Pancreas (tissue), 10 donors: ENCODE results near the gene DYNLT1. TPM values are rescaled to one million over a fixed set of nuclear protein-coding genes. Genes with fewer than 3 reads are reported as not detected.

Experiments
- ATAC-seq, 4 donors: fragments of 200-7000 bp; cut with Tn5 transposase; one replicate each; pipeline versions ENCODE4 v1.8.0 to v1.9.1; 2020; ENCODE audit warnings: mild to moderate bottlenecking in 4 of 4, moderate library complexity in 4 of 4
- DNase-seq, 6 donors: peaks; one replicate each; pipeline ENCODE4 v3.0.0-alpha.2; 2020
- FAIRE-seq: peaks from 2 replicates; lab custom pipeline; 2012; peaks lifted over from hg19 to GRCh38; lab: Jason Lieb, UNC
- H3K27ac ChIP-seq, 4 donors: fragments of 200-600 bp; sonication (generic); 1 replicate in 3 of 4; 2 replicates in 1 of 4; pipeline versions ENCODE4 v1.5.0 to v1.8.0; 2020
- H3K27me3 ChIP-seq, 4 donors: fragments of 200-600 bp; one replicate each; pipeline ENCODE4 v1.8.0; 2021
- H3K36me3 ChIP-seq, 3 donors: fragments of 200-600 bp; sonication (generic) in 1 of 3; one replicate each; pipeline versions ENCODE4 v1.5.0 to v1.8.0; 2020 to 2021
- H3K4me1 ChIP-seq, 3 donors: fragments of 200-600 bp; one replicate each; pipeline ENCODE4 v1.8.0; 2021
- H3K4me3 ChIP-seq, 4 donors: fragments of 200-600 bp; sonication (generic) in 2 of 4; one replicate each; pipeline versions ENCODE4 v1.5.0 to v1.8.0; 2020 to 2021
- H3K9me3 ChIP-seq, 4 donors: fragments of 200-600 bp; one replicate each; pipeline ENCODE4 v1.8.0; 2021
- CTCF ChIP-seq, 4 donors: fragments of 200-600 bp; sonication (generic) in 3 of 4; IDR thresholded peaks; one replicate each; pipeline versions ENCODE4 v1.5.0 to v1.8.0; 2021; ENCODE audit warnings: antibody characterized with exemption in 4 of 4
- WGBS, 2 donors: extraction: QIAGEN DNeasy Blood & Tissue Kit; methylation state at CpG; one replicate each; pipeline ENCODE4 v1.1.7; 2013; 5-methylcytosine and 5-hydroxymethylcytosine counted together
- intact Hi-C, 3 donors: fragments of 100-400 bp; cut with DNase I; formaldehyde crosslinking; loops; one replicate each; pipeline versions ENCODE4 v1.11.1 to v1.14.2; 2022
- polyA plus RNA-seq, 2 donors: library from polyadenylated mRNA; stranded (reverse); fragments of 200-250 nt; gene quantifications; one replicate each; pipeline ENCODE4 v1.2.3, GENCODE V29; 2013
- total RNA-seq, 6 donors: library from RNA; stranded (reverse); fragmentation: NEBNext Ultra II Directional in 4 of 6; extraction: Animal tissue kit (Norgen Biotek cat#: 25700) in 4 of 6; gene quantifications; one replicate each; pipeline versions ENCODE4 v1.2.1 to v1.2.4, GENCODE V29; 2021 to 2023
- donor health status: healthy with polysubstance abuse.
- donor health status: DM: no; HTN: no; CAD: no; lungs with moderate emphysema.
- donor health status: DM: no; HTN: no; CAD: no.
- donor health status: control.
- donor health status: control.
- donor health status: Bipolar disorder and iron deficiency.
- donor health status: DM: yes; HTN: yes; CAD: no.
- donor health status: DM: no; HTN: no; CAD: no.
- donor health status: DM: no; HTN: no; CAD: no.
- donor health status: DM: yes; HTN: yes; CAD: no.

DYNLT1 gene
- total and polyA plus RNA-seq, 8 donors: 19.0 to 80.9 (median 36.8) TPM

- Histone ChIP-seq H3K4me3 (no peak overlapping the region), H3K27me3 (no peaks in the 10 kb centered on the region), H3K4me1 (peaks cover 0 to 9% (median 2%) of the 10 kb centered on the region in 3 donors), H3K9me3 (no peaks in the 10 kb centered on the region), H3K36me3 (peaks cover 2 to 33% (median 3%) of the 10 kb centered on the region in 3 donors), H3K27ac (no peak overlapping the region)
- ATAC-seq (no peak), DNase-seq (peak in 1 of 6 donors; percentile 8), FAIRE-seq (no peak)
- TF ChIP-seq CTCF (IDR thresholded peaks at IDR 0.05): no peak
- intact Hi-C loops: no loop called here
- WGBS, 2 donors: 92% methylated on average over 25 of the region's 25 CpGs
Measured at GRCh38 chr6:158624684-158625682, 19.6 kb downstream of the DYNLT1 start.

- H3K27me3 ChIP-seq: no peaks in the 10 kb centered on the region
- H3K9me3 ChIP-seq: no peaks in the 10 kb centered on the region
- WGBS, 2 donors: 81 to 82% methylated on average over 10 of the region's 10 CpGs
- H3K36me3 ChIP-seq: peaks cover 0 to 26% (median 0%) of the 10 kb centered on the region in 3 donors
- no peak overlapping the region for H3K27ac ChIP-seq
- FAIRE-seq (no peak), DNase-seq (no peak), ATAC-seq (no peak)
- H3K4me3 ChIP-seq: no peak overlapping the region
- TF ChIP-seq CTCF (IDR thresholded peaks at IDR 0.05): no peak
- intact Hi-C loops: no loop called here
- peaks cover 0 to 7% (median 7%) of the 10 kb centered on the region in 3 donors for H3K4me1 ChIP-seq
Measured at GRCh38 chr6:158622545-158623190, 21.9 kb downstream of the DYNLT1 start.

- peaks cover 0 to 7% (median 7%) of the 10 kb centered on the region in 3 donors for H3K4me1 ChIP-seq
- TF ChIP-seq CTCF (IDR thresholded peaks at IDR 0.05): no peak
- FAIRE-seq: no peak
- H3K27ac ChIP-seq: no peak overlapping the region
- H3K4me3 ChIP-seq: no peak overlapping the region
- peaks cover 0 to 26% (median 0%) of the 10 kb centered on the region in 3 donors for H3K36me3 ChIP-seq
- peak in 1 of 4 donors; percentile 15 for ATAC-seq
- 92 to 93% methylated on average over 25 of the region's 25 CpGs for WGBS, 2 donors
- H3K27me3 ChIP-seq: no peaks in the 10 kb centered on the region
- peak in 1 of 6 donors; percentile 5 for DNase-seq
- intact Hi-C loops: no loop called here
- H3K9me3 ChIP-seq: no peaks in the 10 kb centered on the region
Measured at GRCh38 chr6:158621694-158622544, 22.6 kb downstream of the DYNLT1 start.

- Histone ChIP-seq H3K4me1 (peaks cover 0 to 7% (median 7%) of the 10 kb centered on the region in 3 donors), H3K4me3 (no peak overlapping the region), H3K36me3 (peaks cover 0 to 22% (median 0%) of the 10 kb centered on the region in 3 donors), H3K27me3 (no peaks in the 10 kb centered on the region), H3K9me3 (no peaks in the 10 kb centered on the region), H3K27ac (no peak overlapping the region)
- DNase-seq (peak in 1 of 6 donors; percentile 6), FAIRE-seq (no peak), ATAC-seq (no peak)
- 76 to 81% methylated on average over 13 of the region's 13 CpGs for WGBS, 2 donors
- intact Hi-C loops: no loop called here
- TF ChIP-seq CTCF (IDR thresholded peaks at IDR 0.05): no peak
Measured at GRCh38 chr6:158620963-158621693, 23.4 kb downstream of the DYNLT1 start.
